AG10803 (cell line): Measurements from ENCODE around the gene ME1.
A peak's percentile ranks its signal among the peaks of the same experiment; 100 is the strongest.
"Not testable (repeated sequence)": the region's sequence is repeated elsewhere in the genome, so short reads cannot be mapped to it uniquely, and the experiment has no call there.

Experiments
- DNase-seq: peaks from one replicate; pipeline ENCODE4 v3.0.0; 2010; ENCODE audit warnings: low read depth
- H3K4me3 ChIP-seq: 2 replicates; pipeline ENCODE4 v1.5.1; 2011; ENCODE audit warnings: mild to moderate bottlenecking, low read length, control low read depth
- TF ChIP-seq, protein P1 (sequence below): conservative IDR thresholded peaks from 2 replicates; pipeline ENCODE4 v1.5.1; 2011; ENCODE audit warnings: mild to moderate bottlenecking, low read length, control low read depth, inconsistent platforms

ME1 gene

DNA sequence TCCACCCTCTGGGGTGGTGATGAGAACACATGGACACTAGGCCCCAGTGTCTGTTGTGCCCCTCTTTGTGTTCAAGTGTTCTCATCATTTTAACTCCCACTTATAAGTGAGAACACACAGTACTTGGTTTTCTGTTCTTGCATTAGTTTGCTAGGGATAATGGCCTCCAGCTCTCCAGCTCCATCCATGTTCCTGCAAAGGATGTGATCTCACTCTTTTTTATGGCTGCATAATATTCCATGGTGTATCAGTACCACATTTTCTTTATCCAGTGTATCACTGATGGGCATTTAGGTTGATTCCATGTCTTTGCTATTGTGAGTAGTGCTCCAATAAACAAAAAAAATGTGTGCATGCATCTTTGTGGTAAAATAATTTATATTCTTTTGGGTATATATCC lies 170.3 kb downstream of the ME1 start:
- TF ChIP-seq, protein P1, sequence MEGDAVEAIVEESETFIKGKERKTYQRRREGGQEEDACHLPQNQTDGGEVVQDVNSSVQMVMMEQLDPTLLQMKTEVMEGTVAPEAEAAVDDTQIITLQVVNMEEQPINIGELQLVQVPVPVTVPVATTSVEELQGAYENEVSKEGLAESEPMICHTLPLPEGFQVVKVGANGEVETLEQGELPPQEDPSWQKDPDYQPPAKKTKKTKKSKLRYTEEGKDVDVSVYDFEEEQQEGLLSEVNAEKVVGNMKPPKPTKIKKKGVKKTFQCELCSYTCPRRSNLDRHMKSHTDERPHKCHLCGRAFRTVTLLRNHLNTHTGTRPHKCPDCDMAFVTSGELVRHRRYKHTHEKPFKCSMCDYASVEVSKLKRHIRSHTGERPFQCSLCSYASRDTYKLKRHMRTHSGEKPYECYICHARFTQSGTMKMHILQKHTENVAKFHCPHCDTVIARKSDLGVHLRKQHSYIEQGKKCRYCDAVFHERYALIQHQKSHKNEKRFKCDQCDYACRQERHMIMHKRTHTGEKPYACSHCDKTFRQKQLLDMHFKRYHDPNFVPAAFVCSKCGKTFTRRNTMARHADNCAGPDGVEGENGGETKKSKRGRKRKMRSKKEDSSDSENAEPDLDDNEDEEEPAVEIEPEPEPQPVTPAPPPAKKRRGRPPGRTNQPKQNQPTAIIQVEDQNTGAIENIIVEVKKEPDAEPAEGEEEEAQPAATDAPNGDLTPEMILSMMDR: no peak
- H3K4me3 ChIP-seq: no peak overlapping the region

DNA sequence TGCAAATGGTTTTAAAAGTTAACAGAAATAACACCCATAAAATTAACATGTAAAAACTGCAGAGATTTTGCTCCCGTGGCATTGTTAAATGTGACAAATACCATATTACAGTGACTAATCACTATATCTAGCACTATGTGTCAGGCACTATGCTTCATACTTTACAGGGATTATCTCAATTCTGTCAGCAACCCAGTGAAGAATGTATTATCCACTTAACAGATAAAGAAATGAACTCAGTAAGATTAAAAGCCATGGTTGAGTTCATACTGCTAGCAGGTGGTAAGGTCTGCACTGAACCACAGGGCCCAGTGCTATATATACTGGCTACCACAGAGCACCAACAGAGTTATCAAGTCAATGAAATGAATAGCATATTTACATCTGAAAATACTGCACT lies 172.3 kb downstream of the ME1 start:
- TF ChIP-seq, protein P1: no peak
- H3K4me3 ChIP-seq: no peak overlapping the region
- DNase-seq: no peak

More for the DNA sequence above, 170.3 kb downstream of the ME1 start:
- no peak for DNase-seq

GRCh38 chr6:83257791-83258190 lies 173.1 kb downstream of the ME1 start:
- no peak overlapping the region for H3K4me3 ChIP-seq
- DNase-seq: no peak
- TF ChIP-seq, protein P1: no peak

GRCh38 chr6:83256719-83257118 lies 174.1 kb downstream of the ME1 start:
- H3K4me3 ChIP-seq, DNase-seq: not testable (repeated sequence)

DNA sequence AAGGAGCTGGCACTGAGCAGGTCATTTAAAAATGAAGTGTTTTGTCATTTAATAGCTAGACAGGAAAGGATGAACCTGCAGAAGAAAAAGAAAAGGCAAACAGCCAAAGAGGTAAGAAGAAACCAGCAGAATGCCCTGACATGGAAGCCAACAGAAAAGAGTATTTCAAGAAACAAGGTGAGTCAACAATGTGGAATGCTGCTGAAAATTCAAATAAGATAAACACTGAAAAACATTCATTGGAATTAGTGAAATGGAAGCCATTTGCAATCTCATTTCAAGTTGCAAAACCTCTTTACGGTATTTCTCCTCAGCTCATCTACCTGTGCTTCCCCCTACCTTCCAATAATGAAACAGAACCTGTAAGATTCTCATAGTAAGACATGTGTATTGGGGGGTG lies 178.1 kb downstream of the ME1 start:
- H3K4me3 ChIP-seq: no peak overlapping the region
- DNase-seq: peak; percentile 55
- TF ChIP-seq, protein P1: no peak

GRCh38 chr6:83250235-83250634 lies 180.6 kb downstream of the ME1 start:
- DNase-seq: no peak
- TF ChIP-seq, protein P1: no peak
- no peak overlapping the region for H3K4me3 ChIP-seq

- H3K4me3 ChIP-seq: no peak overlapping the region
- TF ChIP-seq, protein P1: no peak
- no peak for DNase-seq
Observed at GRCh38 chr6:83247471-83247870, 183.4 kb downstream of the ME1 start.

DNA sequence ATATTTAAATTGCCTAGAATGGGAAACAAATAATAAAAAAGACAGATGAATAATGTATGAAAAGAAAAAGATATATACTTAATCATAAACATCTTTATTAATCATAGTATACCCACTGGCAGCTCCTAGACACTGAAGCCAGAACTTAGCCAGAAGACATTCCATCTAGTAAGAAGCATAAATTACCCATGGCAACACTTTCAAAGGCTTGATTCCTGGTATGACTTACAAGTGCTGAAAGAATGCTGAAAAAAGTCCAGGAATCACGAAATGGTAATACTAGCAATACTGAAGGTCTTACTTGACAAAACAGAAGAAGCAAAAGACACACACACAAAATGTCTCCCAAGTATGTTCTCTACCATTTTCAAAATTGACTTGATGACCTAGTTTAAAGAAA lies 199.7 kb downstream of the ME1 start:
- TF ChIP-seq, protein P1: no peak
- no peak overlapping the region for H3K4me3 ChIP-seq
- peak; percentile 90 for DNase-seq
